ENCODE measurements around the gene SCAF4. TPM values are rescaled to one million over a fixed set of nuclear protein-coding genes. Genes with fewer than 3 reads are reported as not detected.
"Not testable (repeated sequence)": the region's sequence is repeated elsewhere in the genome, so short reads cannot be mapped to it uniquely, and the experiment has no call there.

Gene SCAF4
- total RNA-seq, 1 donor from 2014 or later: 23.1 TPM

DNA sequence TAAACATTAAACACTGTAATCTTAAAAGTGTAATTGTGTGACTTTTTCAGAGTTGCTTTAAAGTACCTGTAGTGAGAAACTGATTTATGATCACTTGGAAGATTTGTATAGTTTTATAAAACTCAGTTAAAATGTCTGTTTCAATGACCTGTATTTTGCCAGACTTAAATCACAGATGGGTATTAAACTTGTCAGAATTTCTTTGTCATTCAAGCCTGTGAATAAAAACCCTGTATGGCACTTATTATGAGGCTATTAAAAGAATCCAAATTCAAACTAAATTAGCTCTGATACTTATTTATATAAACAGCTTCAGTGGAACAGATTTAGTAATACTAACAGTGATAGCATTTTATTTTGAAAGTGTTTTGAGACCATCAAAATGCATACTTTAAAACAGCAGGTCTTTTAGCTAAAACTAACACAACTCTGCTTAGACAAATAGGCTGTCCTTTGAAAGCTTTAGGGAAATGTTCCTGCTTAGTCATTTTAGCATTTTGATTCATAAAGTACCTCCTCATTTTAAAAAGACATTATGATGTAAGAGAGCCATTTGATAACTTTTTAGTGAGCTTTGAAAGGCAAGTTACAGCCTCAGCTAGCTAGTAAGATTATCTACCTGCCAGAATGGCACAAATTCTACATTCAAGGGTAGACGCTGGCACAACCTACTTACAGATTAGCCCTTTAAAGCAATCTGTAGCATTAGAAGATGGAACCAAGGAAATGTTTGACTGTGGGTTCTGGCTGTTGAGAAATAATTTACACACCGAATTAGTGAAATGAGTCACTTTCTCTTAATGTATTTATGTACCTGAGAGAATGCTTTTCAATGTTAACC, 63.0 kb downstream of the SCAF4 start:
- peaks cover 34% of the 10 kb centered on the region for H3K4me1 Mint-ChIP-seq (ENCODE audit: low read depth)
- no peaks in the 10 kb centered on the region for H3K27me3 Mint-ChIP-seq (ENCODE audit: low read depth)
- H3K36me3 Mint-ChIP-seq (ENCODE audit: low read depth): peaks cover 20% of the 10 kb centered on the region

GRCh38 chr21:31667639-31668038, 64.3 kb downstream of the SCAF4 start:
- Mint-ChIP-seq H3K4me1 (ENCODE audit: low read depth) (peaks cover 42% of the 10 kb centered on the region), H3K27ac (ENCODE audit: unreplicated experiment) (no peak overlapping the region), H3K36me3 (ENCODE audit: low read depth) (peaks cover 20% of the 10 kb centered on the region), H3K4me3 (ENCODE audit: unreplicated experiment) (no peak overlapping the region), H3K9me3 (ENCODE audit: low read depth) (no peaks in the 10 kb centered on the region), H3K27me3 (ENCODE audit: low read depth) (no peaks in the 10 kb centered on the region)
- DNase-seq (ENCODE audit: low spot score): no peak
- TF ChIP-seq, protein P1, sequence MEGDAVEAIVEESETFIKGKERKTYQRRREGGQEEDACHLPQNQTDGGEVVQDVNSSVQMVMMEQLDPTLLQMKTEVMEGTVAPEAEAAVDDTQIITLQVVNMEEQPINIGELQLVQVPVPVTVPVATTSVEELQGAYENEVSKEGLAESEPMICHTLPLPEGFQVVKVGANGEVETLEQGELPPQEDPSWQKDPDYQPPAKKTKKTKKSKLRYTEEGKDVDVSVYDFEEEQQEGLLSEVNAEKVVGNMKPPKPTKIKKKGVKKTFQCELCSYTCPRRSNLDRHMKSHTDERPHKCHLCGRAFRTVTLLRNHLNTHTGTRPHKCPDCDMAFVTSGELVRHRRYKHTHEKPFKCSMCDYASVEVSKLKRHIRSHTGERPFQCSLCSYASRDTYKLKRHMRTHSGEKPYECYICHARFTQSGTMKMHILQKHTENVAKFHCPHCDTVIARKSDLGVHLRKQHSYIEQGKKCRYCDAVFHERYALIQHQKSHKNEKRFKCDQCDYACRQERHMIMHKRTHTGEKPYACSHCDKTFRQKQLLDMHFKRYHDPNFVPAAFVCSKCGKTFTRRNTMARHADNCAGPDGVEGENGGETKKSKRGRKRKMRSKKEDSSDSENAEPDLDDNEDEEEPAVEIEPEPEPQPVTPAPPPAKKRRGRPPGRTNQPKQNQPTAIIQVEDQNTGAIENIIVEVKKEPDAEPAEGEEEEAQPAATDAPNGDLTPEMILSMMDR (IDR thresholded peaks at IDR 0.05): no peak

More for the DNA sequence above, 63.0 kb downstream of the SCAF4 start:
- H3K9me3 Mint-ChIP-seq (ENCODE audit: low read depth): no peaks in the 10 kb centered on the region
- no peak overlapping the region for H3K4me3 Mint-ChIP-seq (ENCODE audit: unreplicated experiment)
- DNase-seq (ENCODE audit: low spot score): no peak
- TF ChIP-seq, protein P1 (IDR thresholded peaks at IDR 0.05): no peak
- H3K27ac Mint-ChIP-seq (ENCODE audit: unreplicated experiment): no peak overlapping the region

DNA sequence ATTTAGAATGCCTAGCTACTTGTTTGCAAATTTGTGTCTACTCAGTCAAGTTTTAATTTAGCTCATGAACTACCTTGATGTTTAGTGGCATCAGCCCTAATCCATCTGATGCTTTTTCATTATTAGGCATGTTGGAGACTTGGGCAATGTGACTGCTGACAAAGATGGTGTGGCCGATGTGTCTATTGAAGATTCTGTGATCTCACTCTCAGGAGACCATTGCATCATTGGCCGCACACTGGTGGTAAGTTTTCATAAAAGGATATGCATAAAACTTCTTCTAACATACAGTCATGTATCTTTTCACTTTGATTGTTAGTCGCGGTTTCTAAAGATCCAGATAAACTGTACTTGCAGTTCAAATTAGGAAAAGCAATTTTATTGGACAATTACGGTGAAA, 64.8 kb downstream of the SCAF4 start:
- Mint-ChIP-seq H3K9me3 (ENCODE audit: low read depth) (no peaks in the 10 kb centered on the region), H3K36me3 (ENCODE audit: low read depth) (peaks cover 20% of the 10 kb centered on the region), H3K4me1 (ENCODE audit: low read depth) (peaks cover 47% of the 10 kb centered on the region), H3K4me3 (ENCODE audit: unreplicated experiment) (no peak overlapping the region), H3K27me3 (ENCODE audit: low read depth) (no peaks in the 10 kb centered on the region), H3K27ac (ENCODE audit: unreplicated experiment) (no peak overlapping the region)
- DNase-seq (ENCODE audit: low spot score): no peak
- TF ChIP-seq, protein P1 (IDR thresholded peaks at IDR 0.05): no peak

- Mint-ChIP-seq H3K27ac (ENCODE audit: unreplicated experiment) (no peak overlapping the region), H3K36me3 (ENCODE audit: low read depth) (peaks cover 22% of the 10 kb centered on the region), H3K4me3 (ENCODE audit: unreplicated experiment) (no peak overlapping the region), H3K9me3 (ENCODE audit: low read depth) (no peaks in the 10 kb centered on the region), H3K27me3 (ENCODE audit: low read depth) (no peaks in the 10 kb centered on the region), H3K4me1 (ENCODE audit: low read depth) (peaks cover 53% of the 10 kb centered on the region)
- DNase-seq (ENCODE audit: low spot score): no peak
- TF ChIP-seq, protein P1 (IDR thresholded peaks at IDR 0.05): no peak
Measured at GRCh38 chr21:31666445-31667010, 65.4 kb downstream of the SCAF4 start.

DNA sequence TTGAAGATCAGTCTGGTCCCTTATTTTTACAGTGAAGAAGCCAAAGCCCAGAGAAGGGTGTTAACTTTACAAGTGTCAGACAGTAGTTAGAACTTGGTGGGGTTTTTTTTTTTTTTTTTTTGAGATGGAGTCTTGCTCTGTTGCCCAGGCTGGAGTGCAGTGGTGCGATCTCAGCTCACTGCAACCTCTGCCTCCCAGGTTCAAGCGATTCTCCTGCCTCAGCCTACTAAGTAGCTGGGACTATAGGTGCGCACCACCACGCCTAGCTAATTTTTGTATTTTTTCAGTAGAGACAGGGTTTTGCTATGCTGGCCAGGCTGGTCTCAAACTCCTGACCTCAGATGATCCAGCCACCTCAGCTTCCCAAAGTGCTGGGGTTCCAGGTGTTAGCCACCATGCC, 66.0 kb downstream of the SCAF4 start:
- H3K27me3 Mint-ChIP-seq (ENCODE audit: low read depth); H3K4me3 Mint-ChIP-seq (ENCODE audit: unreplicated experiment); H3K9me3 Mint-ChIP-seq (ENCODE audit: low read depth); DNase-seq (ENCODE audit: low spot score): not testable (repeated sequence)
- Mint-ChIP-seq H3K36me3 (ENCODE audit: low read depth) (peaks cover 21% of the 10 kb centered on the region), H3K27ac (ENCODE audit: unreplicated experiment) (peak overlapping the region; percentile 60), H3K4me1 (ENCODE audit: low read depth) (peaks cover 59% of the 10 kb centered on the region)
